A673 (cell line): ENCODE measurements around the gene SRCAP.

Experiments
- CTCF ChIP-seq: fragments of 300-800, 200-600 bp; sonication (generic); conservative IDR thresholded peaks from 2 replicates; pipeline ENCODE4 v1.5.1; 2017; ENCODE audit warnings: low read depth, mild to moderate bottlenecking, antibody characterized with exemption, low read length, moderate library complexity, mixed read lengths
- EZH2 ChIP-seq: fragments of 200-600 bp; sonication (generic); IDR thresholded peaks from 2 replicates; pipeline ENCODE4 v1.6.1; 2017; ENCODE audit warnings: borderline replicate concordance, low read depth, mild to moderate bottlenecking, mixed read lengths, antibody characterized with exemption, low read length; ENCODE audit not compliant: poor library complexity, severe bottlenecking

GRCh38 chr16:30778549-30779244, 79.7 kb downstream of the SRCAP start:
- TF ChIP-seq CTCF (no peak), EZH2 (no peak)
